ENCODE measurements around the gene CUL5.

The CUL5 gene

DNA sequence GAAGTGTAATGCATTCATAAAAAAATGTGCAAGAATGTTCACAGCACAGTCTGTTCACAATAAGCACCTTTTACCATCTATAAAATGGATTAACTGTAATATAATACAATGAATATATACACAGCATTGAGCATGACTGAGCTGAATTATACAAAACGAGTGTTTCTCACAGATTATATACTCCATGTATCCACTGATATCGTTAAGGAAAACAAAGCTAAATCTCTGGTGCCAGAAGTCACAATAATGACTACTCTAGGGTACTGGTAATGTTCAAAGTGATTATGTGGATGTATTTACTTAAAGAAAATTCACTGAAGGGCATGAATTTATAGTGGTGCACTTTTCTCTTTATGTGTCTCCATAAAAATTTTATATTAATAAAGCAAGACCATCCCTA, 145.9 kb downstream of the CUL5 start:
- CTCF ChIA-PET: interaction anchor here (0.6 kb wide), 1 partner anchor 128 kb away, joined by 6 read pairs; no protein-coding TSS in a partner anchor
- no peak for DNase-seq (ENCODE audit: extremely low spot score)
- POLR2A ChIA-PET: no interaction called here

More for the DNA sequence above, 145.9 kb downstream of the CUL5 start:
- TF ChIP-seq HDGF (IDR thresholded peaks at IDR 0.05; ENCODE audit: borderline replicate concordance) (no peak), L3MBTL2 (conservative IDR thresholded peaks at IDR 0.05) (no peak), BHLHE40 (IDR thresholded peaks at IDR 0.05; ENCODE audit: borderline replicate concordance) (no peak), LEF1 (IDR thresholded peaks at IDR 0.05; ENCODE audit: borderline replicate concordance) (no peak), FOXA1 (IDR thresholded peaks at IDR 0.05) (no peak), SP1 (IDR thresholded peaks at IDR 0.05) (no peak), SUZ12 (IDR thresholded peaks at IDR 0.05) (no peak), FOXK2 (IDR thresholded peaks at IDR 0.05) (no peak)

All from HEK293T (cell line).